Measurements from ENCODE around the gene LIPC.

LIPC gene

GRCh38 chr15:58432401-58432800, 610 bp downstream of the LIPC start:
- Histone ChIP-seq H3K9me2 (replicated peaks; ENCODE audit: insufficient read depth, low read length) (no peaks in the 10 kb centered on the region), H3K79me2 (ENCODE audit: low read length) (no peaks in the 10 kb centered on the region), H3K4me2 (ENCODE audit: low read depth, low read length) (no peak overlapping the region), H3K9ac (ENCODE audit: low read length) (no peak overlapping the region), H3F3A (ENCODE audit: insufficient read depth, low read length) (no peaks in the 10 kb centered on the region), H3K9me3 (replicated peaks; ENCODE audit: insufficient read depth, low read length) (no peaks in the 10 kb centered on the region), H3K4me3 (ENCODE audit: low read length) (no peak overlapping the region), H3K36me3 (replicated peaks; ENCODE audit: insufficient read depth, low read length) (no peaks in the 10 kb centered on the region), H4K20me1 (ENCODE audit: insufficient read depth, low read length) (no peaks in the 10 kb centered on the region), H3K4me1 (ENCODE audit: low read length) (no peaks in the 10 kb centered on the region), H2AFZ (ENCODE audit: low read length) (no peak overlapping the region), H3K27me3 (replicated peaks; ENCODE audit: insufficient read depth, low read length) (no peaks in the 10 kb centered on the region), H3K27ac (ENCODE audit: low read length) (no peak overlapping the region)
- DNase-seq: no peak
- TF ChIP-seq CTCF (IDR thresholded peaks at IDR 0.05; ENCODE audit: low read length) (no peak), EZH2 (optimal IDR thresholded peaks at IDR 0.05; ENCODE audit: low read depth, low read length) (no peak), EZH2phosphoT487 (IDR thresholded peaks at IDR 0.05; ENCODE audit: low read length) (no peak)

- Histone ChIP-seq H4K20me1 (ENCODE audit: insufficient read depth, low read length) (no peaks in the 10 kb centered on the region), H3K79me2 (ENCODE audit: low read length) (no peaks in the 10 kb centered on the region), H3K27ac (ENCODE audit: low read length) (no peak overlapping the region), H2AFZ (ENCODE audit: low read length) (no peak overlapping the region), H3K9me2 (replicated peaks; ENCODE audit: insufficient read depth, low read length) (no peaks in the 10 kb centered on the region), H3K4me2 (ENCODE audit: low read depth, low read length) (no peak overlapping the region), H3K9ac (ENCODE audit: low read length) (no peak overlapping the region), H3K4me1 (ENCODE audit: low read length) (no peaks in the 10 kb centered on the region), H3F3A (ENCODE audit: insufficient read depth, low read length) (no peaks in the 10 kb centered on the region), H3K27me3 (replicated peaks; ENCODE audit: insufficient read depth, low read length) (no peaks in the 10 kb centered on the region), H3K9me3 (replicated peaks; ENCODE audit: insufficient read depth, low read length) (no peaks in the 10 kb centered on the region), H3K36me3 (replicated peaks; ENCODE audit: insufficient read depth, low read length) (no peaks in the 10 kb centered on the region), H3K4me3 (ENCODE audit: low read length) (no peak overlapping the region)
- DNase-seq: no peak
- TF ChIP-seq EZH2phosphoT487 (IDR thresholded peaks at IDR 0.05; ENCODE audit: low read length): no peak
- TF ChIP-seq EZH2 (optimal IDR thresholded peaks at IDR 0.05; ENCODE audit: low read depth, low read length): no peak
- no peak for TF ChIP-seq CTCF (IDR thresholded peaks at IDR 0.05; ENCODE audit: low read length)
Observed at GRCh38 chr15:58433597-58434333, 2.0 kb downstream of the LIPC start.

- Histone ChIP-seq H3F3A (ENCODE audit: insufficient read depth, low read length) (no peaks in the 10 kb centered on the region), H3K79me2 (ENCODE audit: low read length) (no peaks in the 10 kb centered on the region), H3K27me3 (replicated peaks; ENCODE audit: insufficient read depth, low read length) (no peaks in the 10 kb centered on the region), H3K4me3 (ENCODE audit: low read length) (no peak overlapping the region), H2AFZ (ENCODE audit: low read length) (no peak overlapping the region), H3K4me2 (ENCODE audit: low read depth, low read length) (no peak overlapping the region), H3K36me3 (replicated peaks; ENCODE audit: insufficient read depth, low read length) (no peaks in the 10 kb centered on the region), H3K9ac (ENCODE audit: low read length) (no peak overlapping the region), H3K9me3 (replicated peaks; ENCODE audit: insufficient read depth, low read length) (no peaks in the 10 kb centered on the region), H4K20me1 (ENCODE audit: insufficient read depth, low read length) (no peaks in the 10 kb centered on the region), H3K27ac (ENCODE audit: low read length) (no peak overlapping the region), H3K9me2 (replicated peaks; ENCODE audit: insufficient read depth, low read length) (no peaks in the 10 kb centered on the region), H3K4me1 (ENCODE audit: low read length) (peaks cover 5% of the 10 kb centered on the region; the same call in 1 of the 2 replicates)
- no peak for TF ChIP-seq EZH2phosphoT487 (IDR thresholded peaks at IDR 0.05; ENCODE audit: low read length)
- TF ChIP-seq CTCF (IDR thresholded peaks at IDR 0.05; ENCODE audit: low read length): no peak
- DNase-seq: no peak
Observed at GRCh38 chr15:58434334-58434875, 2.6 kb downstream of the LIPC start.
